HG03060 (cell line): Measurements from ENCODE around the gene EPHA6.

Source experiments
- ATAC-seq: cut with Tn5 transposase; IDR thresholded peaks from one replicate; pipeline ENCODE4 v1.9.1; 2021; ENCODE audit warnings: low read depth, moderate number of reproducible peaks; ENCODE audit not compliant: unreplicated experiment

Gene EPHA6

DNA sequence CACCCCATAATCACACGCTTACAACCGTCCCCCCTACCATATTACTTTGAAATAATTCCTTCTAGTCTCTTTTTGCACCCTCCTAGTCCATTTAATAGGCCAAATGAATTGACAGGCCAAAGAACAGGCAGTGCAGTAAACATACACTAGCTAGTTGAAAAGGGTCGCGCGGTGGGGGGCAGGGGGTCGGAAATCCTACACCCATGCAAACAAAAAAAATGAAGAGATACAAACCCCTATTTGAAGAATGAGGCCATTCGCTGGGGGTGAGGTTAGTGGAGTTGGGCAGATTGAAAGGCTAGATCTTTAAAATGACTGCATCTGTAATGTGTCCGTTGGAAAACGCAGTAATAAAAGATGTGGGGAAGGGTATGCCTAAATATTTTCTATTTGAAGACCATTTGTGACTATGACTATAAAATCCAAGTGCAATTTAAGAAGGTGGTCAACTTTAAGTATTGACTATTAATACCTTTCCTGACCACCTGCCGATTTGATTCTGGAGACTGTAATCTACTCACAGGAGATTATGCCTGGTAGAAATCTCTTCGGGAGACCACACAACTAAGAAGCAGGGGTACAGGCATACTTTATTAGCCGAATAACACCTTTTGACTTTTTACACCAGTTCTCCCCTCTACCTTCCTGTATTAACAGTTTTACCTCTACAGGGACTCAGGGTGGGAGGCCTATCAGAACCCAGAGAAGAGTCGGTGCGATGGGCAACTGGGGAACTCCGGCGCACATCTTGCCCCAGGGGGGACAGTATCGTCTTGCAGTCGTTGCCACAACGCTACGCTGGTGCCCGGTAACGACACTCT lies 949.4 kb downstream of the EPHA6 start:
- ATAC-seq, result no peak

DNA sequence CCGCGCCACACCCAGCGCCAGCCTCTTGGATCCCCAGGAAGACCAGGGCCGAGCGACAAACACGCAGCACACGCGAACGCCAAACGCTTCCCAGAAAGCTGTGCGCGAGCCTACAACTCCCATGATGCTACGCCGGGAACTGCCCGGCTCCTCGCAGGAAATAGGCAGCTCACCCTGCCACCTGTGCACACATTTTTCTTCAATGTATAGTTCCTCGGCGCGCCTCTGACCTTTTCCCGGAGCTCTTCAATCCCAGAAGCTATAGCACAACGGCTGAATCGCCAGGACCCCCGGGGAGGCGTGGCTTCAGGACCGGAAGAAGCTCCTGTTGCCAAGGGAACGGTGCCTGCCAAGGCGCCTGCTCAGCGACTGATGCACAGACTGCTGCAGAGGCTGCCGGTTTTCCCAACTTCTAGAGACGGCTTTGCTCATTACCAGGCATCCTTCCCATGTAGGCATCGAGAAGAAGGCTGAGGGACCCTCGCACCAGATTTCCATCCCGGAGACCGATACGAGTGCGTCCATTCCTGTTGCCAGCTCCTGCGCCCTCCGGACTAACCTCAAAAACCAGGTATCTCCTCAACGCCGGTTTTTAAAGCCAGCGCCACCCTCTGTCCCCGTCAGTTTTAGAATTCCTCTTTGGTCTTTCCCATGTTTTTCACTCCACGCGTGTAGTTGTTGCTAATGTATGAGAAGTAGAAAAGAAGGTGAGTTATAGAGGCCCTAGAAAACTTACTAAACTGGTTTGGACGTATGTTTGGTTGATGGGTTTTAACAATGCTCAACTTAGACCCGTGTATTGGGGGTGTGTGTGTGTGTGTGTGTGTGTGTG lies 950.2 kb downstream of the EPHA6 start, which contains the start of gene ARL6:
TSS of gene ARL6 (plus strand) at position 352 of the 832 bp plus-strand sequence. CDS start 3,350 bp downstream, outside the sequence.
- ATAC-seq, result peak; percentile 89

DNA sequence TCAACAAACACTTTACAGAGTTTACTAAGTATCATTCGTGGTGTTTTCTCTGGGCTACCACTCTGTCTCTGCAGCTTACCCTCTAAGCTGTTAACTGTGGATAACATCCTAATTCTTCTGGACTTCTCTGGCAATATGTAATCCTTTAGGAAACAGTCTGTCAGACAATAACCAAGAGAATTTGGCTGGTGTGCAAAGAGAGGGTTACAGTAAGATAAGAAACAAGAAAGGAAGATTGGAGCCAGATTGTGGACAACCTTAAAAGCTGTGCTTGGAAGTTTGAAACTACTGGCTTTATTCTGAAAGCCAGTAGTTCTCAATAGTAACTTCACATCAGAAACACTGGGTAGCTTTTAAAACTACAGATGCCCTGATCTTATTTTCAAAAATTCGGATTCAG lies 950.9 kb downstream of the EPHA6 start:
- ATAC-seq, result no peak

DNA sequence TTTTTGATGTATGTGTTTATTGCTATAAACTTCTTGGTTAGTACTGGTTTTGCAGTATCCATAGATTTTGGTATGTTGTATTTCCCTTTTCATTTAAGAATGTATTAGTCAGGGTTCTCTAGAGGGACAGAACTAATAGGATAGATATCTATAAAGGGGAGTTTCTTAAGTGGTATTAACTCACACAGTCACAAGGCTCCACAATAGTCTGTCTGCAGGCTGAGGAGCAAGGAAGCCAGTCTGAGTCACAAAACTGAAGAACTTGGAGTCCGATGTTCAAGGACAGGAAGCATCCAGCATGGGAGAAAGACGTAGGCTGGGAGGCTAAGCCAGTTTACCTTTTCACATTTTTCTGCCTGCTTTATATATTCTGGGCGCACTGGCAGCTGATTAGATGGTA lies 958.5 kb downstream of the EPHA6 start:
- no peak for ATAC-seq

DNA sequence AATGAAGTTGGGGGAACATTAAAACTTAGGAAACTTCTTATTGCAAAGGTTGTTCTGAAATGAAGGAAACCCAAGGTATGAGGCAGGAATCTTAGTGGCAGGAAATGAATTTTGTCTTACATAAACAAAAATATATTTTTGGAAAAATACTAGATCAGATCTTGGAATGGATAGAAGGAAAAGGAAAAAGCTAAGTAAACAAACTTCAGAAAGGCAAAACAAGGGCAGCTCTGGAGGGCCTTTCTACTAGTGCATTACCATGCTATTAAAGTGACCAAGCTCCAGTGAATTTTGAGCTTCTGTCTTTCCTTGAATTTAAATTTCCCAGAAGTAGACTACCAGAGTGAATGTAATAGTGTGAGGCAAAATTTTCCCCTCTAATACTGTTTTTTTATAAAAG lies 963.8 kb downstream of the EPHA6 start:
- no peak for ATAC-seq

DNA sequence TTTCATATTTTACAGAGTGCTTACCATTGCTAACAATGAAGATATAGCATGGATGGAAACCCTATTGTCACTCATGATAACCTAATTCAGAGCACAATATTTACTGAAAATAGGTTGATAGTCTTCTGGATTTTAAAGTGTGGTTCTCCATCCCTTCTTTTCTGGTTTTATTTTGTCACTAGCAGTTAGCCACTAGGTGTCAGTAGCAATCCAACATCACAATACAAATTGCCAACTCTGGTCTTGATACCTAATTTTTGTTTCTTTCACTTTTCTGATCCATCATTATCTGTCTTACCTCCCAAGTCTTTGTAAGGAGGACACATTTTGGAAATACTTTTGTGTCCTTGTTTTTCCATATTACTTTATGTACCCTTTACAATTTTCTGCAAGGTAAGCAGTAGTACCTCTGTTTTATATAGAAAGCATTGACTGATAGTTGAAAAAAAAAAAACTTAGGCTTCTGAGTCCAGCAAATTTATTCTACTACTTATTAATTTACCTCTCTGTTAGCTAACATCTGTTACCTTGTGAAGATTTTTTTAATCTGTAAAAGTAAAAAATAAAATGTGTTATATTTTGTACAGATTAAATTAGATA lies 979.1 kb downstream of the EPHA6 start:
- ATAC-seq, result no peak

DNA sequence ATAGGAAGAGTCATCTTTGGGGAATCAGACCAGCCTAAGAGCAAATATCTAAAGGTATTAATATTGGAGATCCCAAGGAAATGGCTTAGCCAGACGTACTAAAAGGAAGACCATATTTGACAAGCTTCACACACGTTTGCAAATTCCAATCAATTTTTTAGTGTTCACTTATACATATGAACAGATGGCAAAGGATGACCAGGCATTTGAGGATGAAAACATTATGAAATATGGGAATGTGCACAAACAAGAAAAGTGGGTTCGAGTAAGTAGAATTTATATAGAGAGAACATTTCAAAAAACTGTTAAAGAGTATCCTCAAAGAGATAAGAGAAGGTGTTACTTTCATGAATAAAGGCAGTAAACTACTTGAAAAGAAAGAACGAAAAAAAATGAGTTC lies 981.6 kb downstream of the EPHA6 start:
- no peak for ATAC-seq
